ENCODE data around the gene LCP1. TPM values are rescaled to one million over a fixed set of nuclear protein-coding genes. Genes with fewer than 3 reads are reported as not detected.

LCP1 gene
- total RNA-seq, 1 donor from 2014 or later: not detected

GRCh38 chr13:46202966-46203365, 21.0 kb upstream of the LCP1 start:
- Mint-ChIP-seq H3K27me3 (ENCODE audit: unreplicated experiment) (peaks cover 10% of the 10 kb centered on the region), H3K9me3 (ENCODE audit: unreplicated experiment) (no peaks in the 10 kb centered on the region), H3K27ac (ENCODE audit: unreplicated experiment) (no peak overlapping the region), H3K4me1 (ENCODE audit: unreplicated experiment) (no peaks in the 10 kb centered on the region), H3K36me3 (ENCODE audit: unreplicated experiment) (no peaks in the 10 kb centered on the region), H3K4me3 (ENCODE audit: unreplicated experiment) (no peak overlapping the region)
- no peak for DNase-seq (ENCODE audit: extremely low spot score, unreplicated experiment)
- no peak for TF ChIP-seq CTCF (IDR thresholded peaks at IDR 0.05)

- no peak for DNase-seq (ENCODE audit: extremely low spot score, unreplicated experiment)
- Mint-ChIP-seq H3K4me1 (ENCODE audit: unreplicated experiment) (no peaks in the 10 kb centered on the region), H3K9me3 (ENCODE audit: unreplicated experiment) (no peaks in the 10 kb centered on the region), H3K36me3 (ENCODE audit: unreplicated experiment) (no peaks in the 10 kb centered on the region), H3K27me3 (ENCODE audit: unreplicated experiment) (peaks cover 3% of the 10 kb centered on the region), H3K27ac (ENCODE audit: unreplicated experiment) (no peak overlapping the region), H3K4me3 (ENCODE audit: unreplicated experiment) (no peak overlapping the region)
- TF ChIP-seq CTCF (IDR thresholded peaks at IDR 0.05): no peak
Measured at GRCh38 chr13:46202188-46202795, 20.3 kb upstream of the LCP1 start.

- Mint-ChIP-seq H3K9me3 (ENCODE audit: unreplicated experiment) (no peaks in the 10 kb centered on the region), H3K36me3 (ENCODE audit: unreplicated experiment) (no peaks in the 10 kb centered on the region), H3K4me1 (ENCODE audit: unreplicated experiment) (no peaks in the 10 kb centered on the region), H3K27ac (ENCODE audit: unreplicated experiment) (no peak overlapping the region), H3K4me3 (ENCODE audit: unreplicated experiment) (no peak overlapping the region), H3K27me3 (ENCODE audit: unreplicated experiment) (no peaks in the 10 kb centered on the region)
- TF ChIP-seq CTCF (IDR thresholded peaks at IDR 0.05): no peak
- no peak for DNase-seq (ENCODE audit: extremely low spot score, unreplicated experiment)
Measured at GRCh38 chr13:46198696-46199193, 16.8 kb upstream of the LCP1 start.

- Mint-ChIP-seq H3K4me3 (ENCODE audit: unreplicated experiment) (no peak overlapping the region), H3K27me3 (ENCODE audit: unreplicated experiment) (no peaks in the 10 kb centered on the region), H3K9me3 (ENCODE audit: unreplicated experiment) (no peaks in the 10 kb centered on the region), H3K36me3 (ENCODE audit: unreplicated experiment) (no peaks in the 10 kb centered on the region), H3K4me1 (ENCODE audit: unreplicated experiment) (no peaks in the 10 kb centered on the region), H3K27ac (ENCODE audit: unreplicated experiment) (no peak overlapping the region)
- no peak for TF ChIP-seq CTCF (IDR thresholded peaks at IDR 0.05)
- DNase-seq (ENCODE audit: extremely low spot score, unreplicated experiment): no peak
Measured at GRCh38 chr13:46197299-46198048, 15.5 kb upstream of the LCP1 start.

GRCh38 chr13:46195016-46195415, 13.0 kb upstream of the LCP1 start:
- H3K27ac Mint-ChIP-seq (ENCODE audit: unreplicated experiment): no peak overlapping the region

More at GRCh38 chr13:46195016-46195415, 13.0 kb upstream of the LCP1 start:
- no peaks in the 10 kb centered on the region for H3K27me3 Mint-ChIP-seq (ENCODE audit: unreplicated experiment)
- H3K36me3 Mint-ChIP-seq (ENCODE audit: unreplicated experiment): no peaks in the 10 kb centered on the region
- TF ChIP-seq CTCF (IDR thresholded peaks at IDR 0.05): no peak
- no peak overlapping the region for H3K4me3 Mint-ChIP-seq (ENCODE audit: unreplicated experiment)
- no peaks in the 10 kb centered on the region for H3K9me3 Mint-ChIP-seq (ENCODE audit: unreplicated experiment)
- H3K4me1 Mint-ChIP-seq (ENCODE audit: unreplicated experiment): no peaks in the 10 kb centered on the region
- no peak for DNase-seq (ENCODE audit: extremely low spot score, unreplicated experiment)
